DOHH2 (cell line): ENCODE measurements around the gene ABLIM1.

Experiments used
- H3F3A ChIP-seq: fragments of 200-600 bp; sonication (generic), shearing (Covaris generic); 2 replicates; pipeline ENCODE4 v1.6.0; 2016; ENCODE audit warnings: antibody characterized with exemption, mild to moderate bottlenecking; ENCODE audit not compliant: control insufficient read depth, insufficient read depth
- H3K27ac ChIP-seq: fragments of 200-600 bp; sonication (generic); 2 replicates; pipeline ENCODE4 v1.5.1; 2014; ENCODE audit warnings: low read depth, mild to moderate bottlenecking, low read length, moderate library complexity
- H3K27me3 ChIP-seq: fragments of 200-600 bp; sonication (generic); 2 replicates; pipeline ENCODE4 v1.6.1; 2014; ENCODE audit warnings: mild to moderate bottlenecking, low read length, mixed read lengths; ENCODE audit not compliant: control insufficient read depth
- H3K36me3 ChIP-seq: fragments of 200-600 bp; sonication (generic); 2 replicates; pipeline ENCODE4 v1.6.1; 2014; ENCODE audit warnings: mild to moderate bottlenecking, low read length, moderate library complexity, mixed read lengths; ENCODE audit not compliant: control insufficient read depth
- H3K4me1 ChIP-seq: fragments of 200-600 bp; sonication (generic); 2 replicates; pipeline ENCODE4 v1.6.1; 2014; ENCODE audit warnings: mild to moderate bottlenecking, low read length, mixed read lengths; ENCODE audit not compliant: control insufficient read depth
- H3K4me2 ChIP-seq: fragments of 200-600 bp; sonication (generic); 2 replicates; pipeline ENCODE4 v1.6.0; 2014; ENCODE audit warnings: mild to moderate bottlenecking, low read length, moderate library complexity
- H3K4me3 ChIP-seq: fragments of 200-600 bp; sonication (generic); 2 replicates; pipeline ENCODE4 v1.5.1; 2014; ENCODE audit warnings: mild to moderate bottlenecking, low read length, mixed read lengths
- H3K79me2 ChIP-seq: fragments of 200-600 bp; sonication (generic); 2 replicates; pipeline ENCODE4 v1.6.1; 2014; ENCODE audit warnings: mild to moderate bottlenecking, low read length, mixed read lengths; ENCODE audit not compliant: control insufficient read depth
- H3K9me2 ChIP-seq: fragments of 200-600 bp; sonication (generic); replicated peaks from 2 replicates; pipeline ENCODE4 v1.6.1; 2014; ENCODE audit warnings: mild to moderate bottlenecking, low read length, mixed read lengths; ENCODE audit not compliant: control insufficient read depth
- H3K9me3 ChIP-seq: fragments of 200-600 bp; sonication (generic); 2 replicates; pipeline ENCODE4 v1.6.1; 2014; ENCODE audit warnings: antibody characterized with exemption, low read length, mixed read lengths; ENCODE audit not compliant: control insufficient read depth, insufficient read depth
- H4K20me1 ChIP-seq: fragments of 200-600 bp; sonication (generic); 2 replicates; pipeline ENCODE4 v1.6.0; 2014; ENCODE audit warnings: low read depth, mild to moderate bottlenecking, antibody characterized with exemption, low read length, moderate library complexity; ENCODE audit not compliant: control insufficient read depth, insufficient read depth
- CTCF ChIP-seq: fragments of 200-600 bp; sonication (generic); IDR thresholded peaks from one replicate; pipeline ENCODE4 v1.5.1; 2014; ENCODE audit warnings: antibody characterized with exemption, mild to moderate bottlenecking, low read depth, low read length; ENCODE audit not compliant: poor library complexity, severe bottlenecking
- EZH2phosphoT487 ChIP-seq: fragments of 200-600 bp; sonication (generic); IDR thresholded peaks from 2 replicates; pipeline ENCODE4 v1.6.1; 2017; ENCODE audit warnings: borderline replicate concordance, mild to moderate bottlenecking, antibody characterized with exemption, low read length, moderate library complexity, mixed read lengths

The ABLIM1 gene

DNA sequence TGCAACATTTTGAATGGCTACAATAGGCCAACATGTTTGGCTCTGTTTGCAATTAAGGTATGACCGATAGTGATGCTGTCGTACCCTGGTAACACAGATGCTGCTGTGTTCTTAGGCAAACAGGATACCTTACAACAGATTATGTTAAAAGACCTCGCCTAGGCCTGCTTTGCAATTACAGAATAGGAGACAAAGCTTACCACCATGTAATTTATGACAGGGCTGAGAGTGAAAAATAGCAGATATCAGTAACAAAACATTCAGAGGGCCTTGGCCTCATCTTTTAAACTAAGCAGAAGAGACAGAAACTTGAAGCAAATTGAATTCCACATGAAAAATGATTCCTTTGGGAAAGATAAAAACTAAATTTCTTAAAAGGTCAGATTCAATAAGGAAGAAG, 29.4 kb upstream of the ABLIM1 start:
- no peaks in the 10 kb centered on the region for H3K9me3 ChIP-seq
- no peaks in the 10 kb centered on the region for H3K9me2 ChIP-seq
- H3F3A ChIP-seq = no peaks in the 10 kb centered on the region
- H3K4me3 ChIP-seq = no peak overlapping the region
- H3K27me3 ChIP-seq = peaks cover 8% of the 10 kb centered on the region; the same call in 1 of the 2 replicates
- TF ChIP-seq CTCF (no peak), EZH2phosphoT487 (no peak)
- no peak overlapping the region for H3K4me2 ChIP-seq
- no peaks in the 10 kb centered on the region for H3K79me2 ChIP-seq
- no peaks in the 10 kb centered on the region for H3K4me1 ChIP-seq
- H3K27ac ChIP-seq = no peak overlapping the region
- H4K20me1 ChIP-seq = no peaks in the 10 kb centered on the region
- H3K36me3 ChIP-seq = no peaks in the 10 kb centered on the region

DNA sequence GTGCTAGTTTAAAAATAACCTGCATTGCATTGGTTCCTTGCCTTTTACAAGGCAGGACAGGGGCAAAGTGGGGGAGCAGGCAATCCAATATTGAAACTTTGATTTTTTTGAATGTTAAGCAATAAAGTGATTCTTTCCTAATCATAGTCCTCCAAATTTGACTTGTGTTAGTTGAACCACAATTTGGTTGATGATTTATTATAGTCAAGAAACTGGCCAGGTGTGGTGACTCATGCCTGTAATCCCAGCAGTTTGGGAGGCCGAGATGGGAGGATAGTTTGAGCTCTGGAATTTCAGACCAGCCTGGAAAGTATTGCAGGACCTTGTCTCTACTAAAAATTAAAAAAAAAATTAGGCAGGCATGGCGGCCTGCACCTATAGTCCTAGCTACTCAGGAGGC, 27.9 kb upstream of the ABLIM1 start:
- Histone ChIP-seq H3K79me2 (no peaks in the 10 kb centered on the region), H4K20me1 (no peaks in the 10 kb centered on the region), H3K27me3 (peaks cover 3% of the 10 kb centered on the region; the same call in 1 of the 2 replicates), H3K36me3 (no peaks in the 10 kb centered on the region), H3K4me3 (no peak overlapping the region), H3K4me1 (no peaks in the 10 kb centered on the region), H3K4me2 (no peak overlapping the region), H3K9me2 (no peaks in the 10 kb centered on the region), H3K9me3 (no peaks in the 10 kb centered on the region), H3F3A (no peaks in the 10 kb centered on the region), H3K27ac (no peak overlapping the region)
- TF ChIP-seq CTCF (no peak), EZH2phosphoT487 (no peak)

GRCh38 chr10:114685456-114685855, 27.4 kb upstream of the ABLIM1 start:
- no peaks in the 10 kb centered on the region for H3K9me3 ChIP-seq
- TF ChIP-seq EZH2phosphoT487 (no peak), CTCF (no peak)
- H3K79me2 ChIP-seq = no peaks in the 10 kb centered on the region
- H3K4me1 ChIP-seq = no peaks in the 10 kb centered on the region
- H3K27me3 ChIP-seq = peaks cover 3% of the 10 kb centered on the region; the same call in 1 of the 2 replicates
- H4K20me1 ChIP-seq = no peaks in the 10 kb centered on the region
- no peaks in the 10 kb centered on the region for H3F3A ChIP-seq
- no peaks in the 10 kb centered on the region for H3K9me2 ChIP-seq
- H3K4me2 ChIP-seq = no peak overlapping the region
- H3K27ac ChIP-seq = no peak overlapping the region
- H3K36me3 ChIP-seq = no peaks in the 10 kb centered on the region
- no peak overlapping the region for H3K4me3 ChIP-seq

- peaks cover 3% of the 10 kb centered on the region; the same call in 1 of the 2 replicates for H3K27me3 ChIP-seq
- H3K9me3 ChIP-seq = no peaks in the 10 kb centered on the region
- H3F3A ChIP-seq = no peaks in the 10 kb centered on the region
- no peak overlapping the region for H3K4me2 ChIP-seq
- no peak overlapping the region for H3K27ac ChIP-seq
- H3K36me3 ChIP-seq = no peaks in the 10 kb centered on the region
- H3K9me2 ChIP-seq = no peaks in the 10 kb centered on the region
- H3K4me1 ChIP-seq = no peaks in the 10 kb centered on the region
- H3K4me3 ChIP-seq = no peak overlapping the region
- H4K20me1 ChIP-seq = no peaks in the 10 kb centered on the region
- no peak for TF ChIP-seq CTCF
- no peak for TF ChIP-seq EZH2phosphoT487
- no peaks in the 10 kb centered on the region for H3K79me2 ChIP-seq
Measured at GRCh38 chr10:114684822-114685209, 26.7 kb upstream of the ABLIM1 start.
